H54 (cell line): Measurements from ENCODE around the gene PRSS56.

Source experiments
- DNase-seq: peaks from one replicate; pipeline ENCODE4 v3.0.0; 2011; ENCODE audit warnings: low spot score, mixed read lengths; ENCODE audit not compliant: insufficient read length
- FAIRE-seq: peaks from 3 replicates; lab custom pipeline; 2011; peaks lifted over from hg19 to GRCh38; lab: Jason Lieb, UNC
- POLR2A ChIP-seq: IDR thresholded peaks from 2 replicates; pipeline ENCODE4 v1.6.1; 2011; ENCODE audit warnings: low read depth, mild to moderate bottlenecking, low read length

PRSS56 gene

DNA sequence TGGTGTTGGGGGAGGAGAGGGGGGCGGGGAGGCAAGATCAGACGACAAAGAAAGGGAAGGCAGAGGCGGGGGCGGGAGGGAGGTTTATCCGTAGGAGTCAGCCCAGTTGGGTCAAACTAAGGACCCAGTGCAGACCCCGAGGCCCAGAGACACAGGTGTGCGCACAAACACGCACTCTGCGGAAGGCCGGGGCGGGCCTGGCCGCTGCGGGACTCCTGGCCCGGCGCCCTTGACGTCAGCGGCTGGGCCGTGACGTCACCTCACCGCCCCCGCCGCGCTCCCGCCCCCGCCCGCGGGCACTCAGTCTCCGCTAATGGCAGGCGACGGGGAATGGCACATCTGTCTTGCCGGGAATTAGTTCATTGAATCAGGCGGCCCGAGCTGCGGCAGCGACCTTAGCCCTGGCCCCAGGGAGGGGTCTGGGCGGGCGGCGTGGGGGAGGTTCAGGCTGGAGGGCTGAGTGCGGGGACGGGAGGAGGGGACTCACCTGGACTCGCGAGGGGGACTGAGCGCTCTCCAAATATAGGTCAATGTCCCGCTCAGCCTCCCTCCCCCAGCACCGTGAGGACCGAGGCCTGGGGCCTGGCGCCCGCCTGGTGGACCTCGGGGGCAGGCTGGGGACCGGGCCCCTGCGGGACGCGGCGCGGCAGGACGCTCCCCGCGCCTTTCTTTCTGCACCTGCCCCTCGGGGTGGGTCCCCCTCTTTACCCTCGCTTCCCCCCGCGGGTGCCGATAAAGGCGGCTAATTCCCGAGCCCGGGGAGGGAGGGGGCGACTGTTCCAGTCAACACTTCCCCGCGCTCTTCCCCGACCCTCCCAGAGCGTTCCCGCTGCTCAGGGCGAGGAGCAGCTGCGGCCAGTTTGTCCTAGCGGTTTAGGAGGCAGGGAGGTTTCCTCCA is 17.0 kb upstream of the PRSS56 start:
- no peak for DNase-seq
- FAIRE-seq = no peak
- TF ChIP-seq POLR2A = no peak

DNA sequence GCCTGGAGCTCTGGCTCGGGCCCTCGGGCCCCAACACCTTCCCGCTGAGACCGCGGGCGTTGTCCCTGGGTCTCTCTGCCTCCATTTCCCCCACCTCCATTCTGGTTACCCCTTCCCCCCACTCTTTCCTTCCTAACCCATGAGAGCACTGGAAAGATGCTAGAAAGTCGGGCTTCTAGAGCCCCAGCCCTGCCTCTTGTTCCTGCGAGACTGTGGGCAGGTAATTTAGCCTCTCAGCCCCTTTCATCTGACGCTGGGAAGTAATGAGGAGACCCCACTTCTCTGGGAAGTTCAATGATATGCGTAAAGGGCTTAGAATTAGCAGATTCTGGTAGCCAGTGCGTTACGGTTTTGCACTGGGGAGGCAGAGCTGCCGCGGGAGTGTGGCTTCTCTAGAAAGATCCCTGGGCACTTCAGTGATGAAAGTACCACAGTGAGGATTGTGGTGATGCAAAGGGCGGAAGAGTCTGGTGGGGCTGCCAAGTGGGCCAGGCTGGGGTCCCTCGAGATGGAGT is 16.3 kb upstream of the PRSS56 start:
- no peak for TF ChIP-seq POLR2A

GRCh38 chr2:232504438-232504837 is 15.8 kb upstream of the PRSS56 start:
- FAIRE-seq (no peak), DNase-seq (no peak)
- TF ChIP-seq POLR2A = no peak

More for the DNA sequence above, 16.3 kb upstream of the PRSS56 start:
- no peak for FAIRE-seq
- no peak for DNase-seq

DNA sequence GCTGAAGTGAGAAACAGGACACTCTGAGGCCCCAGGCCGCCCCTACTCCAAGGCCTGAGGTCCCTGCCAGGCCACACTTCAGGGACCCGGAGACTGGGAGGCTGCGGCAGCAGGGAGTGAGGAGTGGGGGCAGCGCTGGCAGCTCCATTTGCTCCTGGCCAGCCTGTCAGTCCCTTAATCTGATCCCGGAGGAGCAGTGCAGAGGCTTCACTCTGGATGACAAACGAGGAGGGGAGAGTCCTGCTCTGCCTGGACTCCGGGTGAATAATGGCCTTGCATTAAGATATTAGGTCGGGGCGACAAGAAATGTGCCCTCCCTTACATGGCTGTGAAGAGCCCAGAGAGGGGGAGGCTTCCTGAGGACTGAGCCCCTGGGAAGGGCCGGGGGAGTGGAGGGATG is 14.3 kb upstream of the PRSS56 start:
- TF ChIP-seq POLR2A = no peak
- DNase-seq (no peak), FAIRE-seq (no peak)

DNA sequence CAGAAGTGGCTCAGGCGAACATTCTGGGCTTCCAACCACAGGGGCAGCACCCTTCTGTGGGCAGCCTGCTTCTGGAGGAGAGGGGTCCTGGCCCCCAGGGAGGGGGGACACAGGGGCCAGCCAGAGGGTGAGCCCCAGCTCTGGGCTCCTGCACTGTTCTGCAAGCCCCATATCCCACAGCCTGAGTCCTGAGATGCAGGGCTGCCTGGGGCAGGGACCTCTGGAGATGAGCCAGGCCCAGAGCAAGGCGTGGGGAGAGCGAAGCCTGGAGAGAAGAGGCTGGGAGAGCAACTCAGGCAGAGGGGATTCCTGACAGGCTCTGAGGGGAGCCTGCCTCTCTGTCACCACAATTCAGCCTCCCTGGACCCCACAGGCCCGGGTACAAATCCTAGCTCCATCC is 13.5 kb upstream of the PRSS56 start:
- FAIRE-seq (no peak), DNase-seq (no peak)
- no peak for TF ChIP-seq POLR2A

DNA sequence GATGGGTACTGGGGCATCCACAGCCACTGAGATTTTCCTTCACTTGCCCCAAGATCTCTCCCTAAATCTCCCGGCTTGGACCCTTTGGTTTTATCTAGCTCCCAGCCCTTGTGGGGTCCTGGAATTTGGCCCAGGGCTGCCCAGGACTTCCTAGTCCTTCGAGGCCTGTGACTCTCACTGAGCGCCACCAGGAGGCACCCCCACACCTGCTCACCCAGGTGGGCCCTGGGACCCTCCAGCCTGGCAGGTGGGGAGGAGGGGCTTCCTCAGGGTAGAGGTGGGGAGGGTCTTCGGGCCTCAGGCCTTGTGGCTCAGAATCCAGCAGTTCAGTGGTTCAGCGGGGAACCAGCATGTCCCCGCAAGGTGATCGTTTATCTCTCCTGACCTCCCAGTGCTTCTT is 11.9 kb upstream of the PRSS56 start:
- no peak for DNase-seq
- no peak for TF ChIP-seq POLR2A
- no peak for FAIRE-seq

- TF ChIP-seq POLR2A = no peak
- no peak for FAIRE-seq
- no peak for DNase-seq
Observed at GRCh38 chr2:232511336-232511890, 8.8 kb upstream of the PRSS56 start.

DNA sequence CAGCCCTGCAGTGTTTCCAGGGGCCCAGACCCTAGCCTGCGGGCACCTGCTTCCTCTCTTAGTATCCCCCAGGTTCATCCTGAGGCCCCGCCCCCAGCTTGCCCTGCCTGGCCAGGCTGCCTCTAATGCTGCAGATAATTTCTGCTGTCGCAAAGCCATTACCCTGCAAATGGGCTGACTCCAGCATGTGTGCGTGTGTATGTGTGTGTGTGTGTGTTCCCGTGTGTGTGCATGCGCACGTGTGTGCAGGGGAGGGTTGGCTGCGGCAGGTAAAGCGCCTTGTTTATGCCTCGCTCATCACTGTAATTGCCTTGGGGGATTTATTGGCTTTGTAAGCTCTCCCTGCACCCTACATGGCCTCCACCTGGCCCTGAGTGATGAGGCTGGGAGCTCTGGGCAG is 7.6 kb upstream of the PRSS56 start:
- FAIRE-seq (no peak), DNase-seq (no peak)
- TF ChIP-seq POLR2A = no peak

GRCh38 chr2:232513353-232513752 is 6.8 kb upstream of the PRSS56 start:
- TF ChIP-seq POLR2A = no peak
- no peak for DNase-seq
- no peak for FAIRE-seq

- no peak for TF ChIP-seq POLR2A
- DNase-seq (no peak), FAIRE-seq (no peak)
Observed at GRCh38 chr2:232515639-232516038, 4.5 kb upstream of the PRSS56 start.

DNA sequence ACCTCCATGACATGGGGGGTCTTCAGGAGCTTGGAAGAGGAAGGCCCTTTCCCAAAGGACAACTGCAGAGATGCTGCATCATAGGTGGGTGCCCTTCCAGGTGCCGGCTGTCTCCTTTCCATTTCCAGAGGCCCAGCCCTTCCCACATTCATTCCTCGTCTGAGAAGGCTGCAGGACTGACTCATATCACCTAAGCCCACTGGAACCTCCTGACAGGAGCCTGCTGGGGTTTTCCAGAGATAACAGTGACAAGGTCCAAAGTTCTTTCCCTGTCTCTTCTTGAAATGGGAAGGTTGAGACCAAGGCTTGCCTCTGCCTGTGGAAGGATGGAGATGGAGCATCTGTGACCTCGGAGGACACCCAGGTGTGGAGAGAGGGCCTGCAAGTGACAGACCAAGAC is 3.6 kb upstream of the PRSS56 start:
- DNase-seq = no peak
- no peak for FAIRE-seq
- TF ChIP-seq POLR2A = no peak

DNA sequence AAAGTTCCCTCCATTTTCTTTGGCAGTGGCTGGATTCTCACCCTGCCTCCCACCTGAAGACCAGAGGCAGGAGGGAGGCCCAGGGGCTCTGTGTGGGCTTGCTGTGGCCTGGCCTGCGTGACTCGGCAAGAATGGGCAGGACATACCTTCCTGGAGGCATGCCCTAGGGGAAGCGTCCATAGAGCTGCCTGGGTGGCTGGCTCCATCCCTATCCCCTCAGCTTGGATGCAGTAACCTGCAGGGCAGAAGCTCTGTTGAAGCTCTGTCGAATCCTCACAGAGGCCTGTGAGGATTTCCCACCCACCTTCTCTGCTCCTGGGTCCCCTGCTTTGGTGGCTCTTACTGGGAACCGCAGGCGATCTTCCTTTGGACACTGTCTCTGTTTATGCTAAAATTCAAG is 1.3 kb upstream of the PRSS56 start:
- no peak for TF ChIP-seq POLR2A
- FAIRE-seq = no peak
- no peak for DNase-seq

- DNase-seq = no peak
- no peak for FAIRE-seq
Observed at GRCh38 chr2:232520489-232520888, 301 bp downstream of the PRSS56 start.

DNA sequence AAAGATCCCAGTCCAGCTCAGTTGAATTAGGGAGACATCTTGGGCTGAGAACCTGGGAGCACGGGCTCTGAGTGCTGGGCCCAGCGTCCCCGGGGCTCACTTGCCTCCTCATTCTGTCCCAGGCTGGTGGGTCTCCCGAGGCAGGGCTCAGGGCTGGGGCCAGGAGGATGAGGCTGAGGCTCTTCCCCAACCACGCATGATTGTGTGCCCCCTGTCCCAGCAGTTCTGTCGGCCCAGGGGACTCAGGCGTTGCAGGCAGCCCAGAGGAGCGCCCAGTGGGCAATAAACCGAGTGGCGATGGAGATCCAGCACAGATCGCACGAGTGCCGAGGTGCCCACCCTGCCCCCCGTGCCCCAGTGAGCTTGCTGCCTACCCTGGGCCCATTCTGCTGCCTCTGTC is 910 bp downstream of the PRSS56 start:
- DNase-seq (no peak), FAIRE-seq (no peak)
- TF ChIP-seq POLR2A = no peak

More at GRCh38 chr2:232520489-232520888, 301 bp downstream of the PRSS56 start:
- TF ChIP-seq POLR2A = no peak
